ENCODE results near the gene FYB1.

- TF ChIP-seq, protein P1, sequence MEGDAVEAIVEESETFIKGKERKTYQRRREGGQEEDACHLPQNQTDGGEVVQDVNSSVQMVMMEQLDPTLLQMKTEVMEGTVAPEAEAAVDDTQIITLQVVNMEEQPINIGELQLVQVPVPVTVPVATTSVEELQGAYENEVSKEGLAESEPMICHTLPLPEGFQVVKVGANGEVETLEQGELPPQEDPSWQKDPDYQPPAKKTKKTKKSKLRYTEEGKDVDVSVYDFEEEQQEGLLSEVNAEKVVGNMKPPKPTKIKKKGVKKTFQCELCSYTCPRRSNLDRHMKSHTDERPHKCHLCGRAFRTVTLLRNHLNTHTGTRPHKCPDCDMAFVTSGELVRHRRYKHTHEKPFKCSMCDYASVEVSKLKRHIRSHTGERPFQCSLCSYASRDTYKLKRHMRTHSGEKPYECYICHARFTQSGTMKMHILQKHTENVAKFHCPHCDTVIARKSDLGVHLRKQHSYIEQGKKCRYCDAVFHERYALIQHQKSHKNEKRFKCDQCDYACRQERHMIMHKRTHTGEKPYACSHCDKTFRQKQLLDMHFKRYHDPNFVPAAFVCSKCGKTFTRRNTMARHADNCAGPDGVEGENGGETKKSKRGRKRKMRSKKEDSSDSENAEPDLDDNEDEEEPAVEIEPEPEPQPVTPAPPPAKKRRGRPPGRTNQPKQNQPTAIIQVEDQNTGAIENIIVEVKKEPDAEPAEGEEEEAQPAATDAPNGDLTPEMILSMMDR (IDR thresholded peaks at IDR 0.05), result no peak
- TF ChIP-seq EP300 (IDR thresholded peaks at IDR 0.05), result no peak
- no peak for TF ChIP-seq POLR2AphosphoS5 (IDR thresholded peaks at IDR 0.05)
- no peak for TF ChIP-seq POLR2A (IDR thresholded peaks at IDR 0.05)
These were observed 72.4 kb downstream of the FYB1 start for GRCh38 chr5:39146831-39147540.

All from suprapubic skin (tissue), 4 donors.